Measurements from ENCODE around the gene CLNK.

DNA sequence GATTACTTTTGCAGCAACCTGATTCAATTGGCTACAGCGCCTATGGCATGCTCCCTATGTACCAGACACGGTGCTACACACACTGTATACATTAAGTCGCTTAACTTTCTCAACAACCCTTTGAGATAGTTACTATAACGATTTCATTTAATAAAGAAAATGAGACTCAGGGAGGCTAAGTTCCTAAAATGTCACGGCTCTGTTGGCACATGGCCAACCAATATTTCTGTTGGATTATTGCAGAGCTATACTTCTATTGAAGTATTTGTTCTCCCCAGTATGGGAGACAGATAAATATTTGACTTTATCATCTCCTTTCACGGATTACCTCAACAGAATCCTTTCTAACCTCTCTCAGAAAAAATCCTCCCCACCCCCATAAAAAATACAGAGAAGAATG is 25.3 kb downstream of the CLNK start:
- TF ChIP-seq ZNF850 (CRISPR knock-in tag; conservative IDR thresholded peaks at IDR 0.05) (no peak), ZNF788 (CRISPR knock-in tag; IDR thresholded peaks at IDR 0.05; ENCODE audit: borderline replicate concordance) (no peak), MTA1 (CRISPR knock-in tag; IDR thresholded peaks at IDR 0.05; ENCODE audit: borderline replicate concordance) (no peak), ZNF224 (CRISPR knock-in tag; IDR thresholded peaks at IDR 0.05) (no peak), ZNF138 (CRISPR knock-in tag; IDR thresholded peaks at IDR 0.05; ENCODE audit: low read depth) (no peak), ZNF317 (CRISPR knock-in tag; IDR thresholded peaks at IDR 0.05) (no peak)
- TF ChIP-seq, protein P1, sequence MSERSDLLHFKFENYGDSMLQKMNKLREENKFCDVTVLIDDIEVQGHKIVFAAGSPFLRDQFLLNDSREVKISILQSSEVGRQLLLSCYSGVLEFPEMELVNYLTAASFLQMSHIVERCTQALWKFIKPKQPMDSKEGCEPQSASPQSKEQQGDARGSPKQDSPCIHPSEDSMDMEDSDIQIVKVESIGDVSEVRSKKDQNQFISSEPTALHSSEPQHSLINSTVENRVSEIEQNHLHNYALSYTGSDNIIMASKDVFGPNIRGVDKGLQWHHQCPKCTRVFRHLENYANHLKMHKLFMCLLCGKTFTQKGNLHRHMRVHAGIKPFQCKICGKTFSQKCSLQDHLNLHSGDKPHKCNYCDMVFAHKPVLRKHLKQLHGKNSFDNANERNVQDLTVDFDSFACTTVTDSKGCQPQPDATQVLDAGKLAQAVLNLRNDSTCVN (CRISPR knock-in tag; IDR thresholded peaks at IDR 0.05; ENCODE audit: borderline replicate concordance): no peak
- TF ChIP-seq, protein P2, sequence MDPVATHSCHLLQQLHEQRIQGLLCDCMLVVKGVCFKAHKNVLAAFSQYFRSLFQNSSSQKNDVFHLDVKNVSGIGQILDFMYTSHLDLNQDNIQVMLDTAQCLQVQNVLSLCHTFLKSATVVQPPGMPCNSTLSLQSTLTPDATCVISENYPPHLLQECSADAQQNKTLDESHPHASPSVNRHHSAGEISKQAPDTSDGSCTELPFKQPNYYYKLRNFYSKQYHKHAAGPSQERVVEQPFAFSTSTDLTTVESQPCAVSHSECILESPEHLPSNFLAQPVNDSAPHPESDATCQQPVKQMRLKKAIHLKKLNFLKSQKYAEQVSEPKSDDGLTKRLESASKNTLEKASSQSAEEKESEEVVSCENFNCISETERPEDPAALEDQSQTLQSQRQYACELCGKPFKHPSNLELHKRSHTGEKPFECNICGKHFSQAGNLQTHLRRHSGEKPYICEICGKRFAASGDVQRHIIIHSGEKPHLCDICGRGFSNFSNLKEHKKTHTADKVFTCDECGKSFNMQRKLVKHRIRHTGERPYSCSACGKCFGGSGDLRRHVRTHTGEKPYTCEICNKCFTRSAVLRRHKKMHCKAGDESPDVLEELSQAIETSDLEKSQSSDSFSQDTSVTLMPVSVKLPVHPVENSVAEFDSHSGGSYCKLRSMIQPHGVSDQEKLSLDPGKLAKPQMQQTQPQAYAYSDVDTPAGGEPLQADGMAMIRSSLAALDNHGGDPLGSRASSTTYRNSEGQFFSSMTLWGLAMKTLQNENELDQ (CRISPR knock-in tag; IDR thresholded peaks at IDR 0.05; ENCODE audit: borderline replicate concordance): no peak
- TF ChIP-seq, protein P3, sequence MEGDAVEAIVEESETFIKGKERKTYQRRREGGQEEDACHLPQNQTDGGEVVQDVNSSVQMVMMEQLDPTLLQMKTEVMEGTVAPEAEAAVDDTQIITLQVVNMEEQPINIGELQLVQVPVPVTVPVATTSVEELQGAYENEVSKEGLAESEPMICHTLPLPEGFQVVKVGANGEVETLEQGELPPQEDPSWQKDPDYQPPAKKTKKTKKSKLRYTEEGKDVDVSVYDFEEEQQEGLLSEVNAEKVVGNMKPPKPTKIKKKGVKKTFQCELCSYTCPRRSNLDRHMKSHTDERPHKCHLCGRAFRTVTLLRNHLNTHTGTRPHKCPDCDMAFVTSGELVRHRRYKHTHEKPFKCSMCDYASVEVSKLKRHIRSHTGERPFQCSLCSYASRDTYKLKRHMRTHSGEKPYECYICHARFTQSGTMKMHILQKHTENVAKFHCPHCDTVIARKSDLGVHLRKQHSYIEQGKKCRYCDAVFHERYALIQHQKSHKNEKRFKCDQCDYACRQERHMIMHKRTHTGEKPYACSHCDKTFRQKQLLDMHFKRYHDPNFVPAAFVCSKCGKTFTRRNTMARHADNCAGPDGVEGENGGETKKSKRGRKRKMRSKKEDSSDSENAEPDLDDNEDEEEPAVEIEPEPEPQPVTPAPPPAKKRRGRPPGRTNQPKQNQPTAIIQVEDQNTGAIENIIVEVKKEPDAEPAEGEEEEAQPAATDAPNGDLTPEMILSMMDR (CRISPR knock-in tag; IDR thresholded peaks at IDR 0.05): no peak
- TF ChIP-seq, protein P4, sequence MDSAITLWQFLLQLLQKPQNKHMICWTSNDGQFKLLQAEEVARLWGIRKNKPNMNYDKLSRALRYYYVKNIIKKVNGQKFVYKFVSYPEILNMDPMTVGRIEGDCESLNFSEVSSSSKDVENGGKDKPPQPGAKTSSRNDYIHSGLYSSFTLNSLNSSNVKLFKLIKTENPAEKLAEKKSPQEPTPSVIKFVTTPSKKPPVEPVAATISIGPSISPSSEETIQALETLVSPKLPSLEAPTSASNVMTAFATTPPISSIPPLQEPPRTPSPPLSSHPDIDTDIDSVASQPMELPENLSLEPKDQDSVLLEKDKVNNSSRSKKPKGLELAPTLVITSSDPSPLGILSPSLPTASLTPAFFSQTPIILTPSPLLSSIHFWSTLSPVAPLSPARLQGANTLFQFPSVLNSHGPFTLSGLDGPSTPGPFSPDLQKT (CRISPR knock-in tag; IDR thresholded peaks at IDR 0.05; ENCODE audit: borderline replicate concordance): no peak
